ENCODE measurements around the gene CORO2B.

Gene CORO2B

GRCh38 chr15:68612979-68613740 is 34.4 kb downstream of the CORO2B start:
- no peak for DNase-seq

GRCh38 chr15:68614286-68615035 is 35.7 kb downstream of the CORO2B start:
- no peak for DNase-seq

GRCh38 chr15:68615301-68615700 is 36.5 kb downstream of the CORO2B start:
- no peak for DNase-seq

GRCh38 chr15:68615811-68616210 is 37.0 kb downstream of the CORO2B start:
- DNase-seq, result no peak

- DNase-seq, result peak in 1 of 2 experiments; percentile 57
These were observed 37.6 kb downstream of the CORO2B start for GRCh38 chr15:68616397-68616796.

GRCh38 chr15:68617001-68617400 is 38.2 kb downstream of the CORO2B start:
- no peak for DNase-seq

GRCh38 chr15:68617777-68618176 is 39.0 kb downstream of the CORO2B start:
- DNase-seq, result no peak

GRCh38 chr15:68618394-68618793 is 39.6 kb downstream of the CORO2B start:
- DNase-seq, result no peak

GRCh38 chr15:68618908-68619698 is 40.3 kb downstream of the CORO2B start:
- DNase-seq, result no peak

- peak in 1 of 2 experiments; percentile 34 for DNase-seq
These were observed 42.1 kb downstream of the CORO2B start for GRCh38 chr15:68620721-68621527.

- DNase-seq, result no peak
These were observed 42.7 kb downstream of the CORO2B start for GRCh38 chr15:68621535-68621934.

- DNase-seq, result no peak
These were observed 44.6 kb downstream of the CORO2B start for GRCh38 chr15:68623301-68623892.

- DNase-seq, result no peak
These were observed 47.1 kb downstream of the CORO2B start for GRCh38 chr15:68625853-68626252.

- no peak for DNase-seq
These were observed 47.5 kb downstream of the CORO2B start for GRCh38 chr15:68626283-68626682.

GRCh38 chr15:68626739-68627138 is 47.9 kb downstream of the CORO2B start:
- no peak for DNase-seq

- DNase-seq, result no peak
These were observed 48.7 kb downstream of the CORO2B start for GRCh38 chr15:68627476-68627875.

GRCh38 chr15:68627995-68628394 is 49.2 kb downstream of the CORO2B start:
- DNase-seq, result no peak

GRCh38 chr15:68629519-68630210 is 50.9 kb downstream of the CORO2B start:
- no peak for DNase-seq

GRCh38 chr15:68630211-68630555 is 51.4 kb downstream of the CORO2B start:
- DNase-seq, result no peak

GRCh38 chr15:68630836-68631235 is 52.0 kb downstream of the CORO2B start:
- no peak for DNase-seq

GRCh38 chr15:68631601-68632051 is 52.8 kb downstream of the CORO2B start:
- DNase-seq, result peak in 1 of 2 experiments; percentile 64
